Stimulated activated CD4-positive, alpha-beta T cell treated with anti-CD3 and anti-CD28 coated beads, Interleukin-2, amount 100 ng/mL, for 48 hours (primary cell): Measurements from ENCODE around the gene POU4F3.

Experiments
- DNase-seq, 2 donors: peaks; one replicate each; pipeline ENCODE4 v3.0.0-alpha.2; 2020

The POU4F3 gene

GRCh38 chr5:146340260-146341081 lies 1.8 kb downstream of the POU4F3 start:
- peak; percentile 23 to 37 for DNase-seq

DNA sequence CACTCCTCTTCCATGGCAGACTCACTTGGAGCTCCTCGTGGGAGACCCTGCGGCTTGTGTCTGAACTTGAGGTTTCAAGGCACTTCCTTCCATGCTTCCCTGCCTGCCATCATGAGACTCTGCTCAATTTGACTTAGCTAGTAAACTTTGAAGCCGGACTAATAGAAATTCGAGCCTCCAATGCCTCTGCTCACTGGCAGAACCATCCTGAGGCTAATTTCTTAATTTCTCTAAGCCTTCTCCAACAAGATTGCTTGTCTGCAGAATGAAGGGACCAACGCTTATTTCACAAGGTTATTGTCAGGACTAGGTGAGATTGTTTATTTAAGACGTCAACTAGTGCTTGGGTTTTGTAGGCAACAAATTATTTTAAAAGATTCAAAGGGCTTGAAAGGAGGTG lies 3.2 kb downstream of the POU4F3 start:
- DNase-seq: no peak

GRCh38 chr5:146342519-146342881 lies 3.9 kb downstream of the POU4F3 start:
- DNase-seq: no peak

DNA sequence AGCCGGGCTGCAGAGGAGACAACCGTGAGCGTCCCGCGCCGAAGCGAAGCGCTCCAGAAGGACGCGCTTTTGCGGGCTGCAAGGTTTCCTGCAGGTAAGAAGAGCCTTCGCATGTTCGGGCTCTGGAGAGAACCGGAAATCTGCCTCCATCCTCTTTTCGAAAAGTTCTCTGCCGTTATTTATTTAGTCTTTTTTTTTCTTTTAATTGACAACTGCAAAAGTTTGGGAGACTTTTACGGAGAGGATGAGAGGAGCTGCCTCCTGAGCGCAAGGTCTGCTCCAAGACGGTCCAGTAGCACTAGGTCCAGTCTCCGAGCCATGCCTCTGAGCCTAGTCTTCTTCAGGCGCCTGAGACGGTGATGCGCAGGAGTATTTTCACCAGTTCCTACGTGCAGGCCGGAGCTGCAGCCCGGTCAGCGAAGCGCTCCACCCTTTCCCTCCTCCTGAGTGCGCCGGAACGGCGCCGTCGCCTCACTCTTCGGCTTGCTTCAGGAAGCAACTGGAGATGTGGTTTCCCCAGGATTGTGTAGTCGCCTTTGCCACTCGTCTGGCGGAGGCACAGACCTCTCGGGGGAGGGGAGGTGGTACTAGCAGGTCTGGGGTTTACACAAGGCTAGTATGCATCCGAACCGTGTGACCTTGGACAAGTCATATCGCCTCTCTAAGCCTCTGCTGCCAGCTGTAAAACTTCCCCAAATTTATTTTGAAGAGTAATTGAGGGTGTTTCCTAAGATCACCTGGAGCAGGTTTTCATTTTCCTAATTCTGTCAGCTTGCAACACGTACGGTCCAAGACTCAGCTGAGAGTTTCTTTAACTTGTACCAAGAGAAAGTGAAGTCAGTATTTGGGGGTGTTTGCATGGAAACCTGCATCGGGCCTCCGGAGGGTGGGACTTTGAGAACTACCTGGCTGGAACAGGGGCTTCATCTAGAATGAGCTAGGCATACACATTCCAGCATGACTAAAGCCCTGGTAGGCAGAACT lies 4.5 kb downstream of the POU4F3 start:
- no peak for DNase-seq

DNA sequence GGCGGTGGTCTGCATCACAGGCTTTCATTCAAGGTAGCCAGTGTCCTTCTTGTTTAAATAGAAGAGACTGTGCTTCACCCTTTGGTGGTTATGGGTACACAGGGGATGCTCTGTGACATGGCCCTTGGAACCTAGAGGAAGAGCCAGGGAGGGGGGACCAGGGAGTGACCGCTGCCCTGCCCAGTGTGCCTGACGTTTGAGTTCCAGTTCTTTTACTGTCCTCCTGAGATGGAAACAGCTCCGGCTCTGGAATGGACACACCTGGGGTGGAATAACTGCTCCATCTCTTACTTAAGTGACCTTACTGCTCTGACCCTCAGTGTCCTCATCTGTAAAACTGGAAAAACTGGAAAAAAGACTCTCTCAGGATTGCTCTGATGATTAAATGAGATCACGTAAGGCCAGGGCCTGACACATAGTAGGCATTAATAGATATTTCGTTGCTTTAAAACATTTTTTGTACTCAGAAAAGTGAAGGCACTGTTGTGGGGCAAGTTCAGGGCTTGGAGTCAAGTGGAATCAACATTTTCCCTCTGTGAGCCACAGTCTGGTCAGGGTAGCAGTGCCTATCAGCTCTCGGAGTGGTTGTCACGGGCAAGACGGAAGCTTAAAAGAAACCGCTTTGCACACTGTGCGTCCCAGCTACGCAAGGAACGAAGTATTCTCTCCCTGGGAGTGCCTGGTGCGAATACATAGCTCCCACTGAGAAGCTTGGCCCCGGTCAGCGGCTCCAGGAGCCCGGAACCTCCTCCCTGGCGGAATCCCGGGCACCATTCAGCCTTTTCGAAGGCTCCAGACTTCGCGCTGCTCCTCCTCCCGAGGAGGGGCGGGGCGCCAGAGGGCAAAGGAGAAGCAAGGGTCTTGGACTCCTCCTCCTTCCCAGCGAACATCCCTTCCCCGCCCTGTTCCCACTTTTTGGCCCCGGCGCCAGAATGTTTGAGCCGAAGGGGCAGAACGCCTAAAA lies 5.8 kb downstream of the POU4F3 start:
- DNase-seq: no peak

GRCh38 chr5:146345240-146345577 lies 6.6 kb downstream of the POU4F3 start:
- no peak for DNase-seq

- no peak for DNase-seq
These were observed 7.1 kb downstream of the POU4F3 start for GRCh38 chr5:146345578-146346366.

- DNase-seq: no peak
These were observed 18.5 kb downstream of the POU4F3 start for GRCh38 chr5:146357126-146357525.

DNA sequence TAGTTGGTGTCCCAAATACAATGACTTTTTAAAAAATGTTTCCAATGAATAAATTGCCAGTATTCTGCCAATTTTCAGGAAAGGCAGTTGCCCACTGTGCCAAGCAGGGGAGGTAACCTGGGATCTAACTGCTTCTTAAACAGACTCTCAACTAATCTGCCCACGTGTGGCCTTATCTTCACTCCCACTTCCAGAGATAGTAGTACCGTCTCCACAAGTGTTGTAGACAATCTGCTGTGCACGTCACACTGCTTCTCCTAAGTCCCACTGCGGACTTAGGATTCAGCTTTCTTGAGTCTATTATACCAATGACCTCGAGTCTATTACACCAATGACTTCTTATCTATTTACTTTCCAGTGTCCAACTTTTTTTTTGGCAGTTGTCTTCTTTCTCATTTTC lies 21.2 kb downstream of the POU4F3 start:
- DNase-seq: no peak

GRCh38 chr5:146363161-146363874 lies 24.7 kb downstream of the POU4F3 start:
- DNase-seq: no peak

DNA sequence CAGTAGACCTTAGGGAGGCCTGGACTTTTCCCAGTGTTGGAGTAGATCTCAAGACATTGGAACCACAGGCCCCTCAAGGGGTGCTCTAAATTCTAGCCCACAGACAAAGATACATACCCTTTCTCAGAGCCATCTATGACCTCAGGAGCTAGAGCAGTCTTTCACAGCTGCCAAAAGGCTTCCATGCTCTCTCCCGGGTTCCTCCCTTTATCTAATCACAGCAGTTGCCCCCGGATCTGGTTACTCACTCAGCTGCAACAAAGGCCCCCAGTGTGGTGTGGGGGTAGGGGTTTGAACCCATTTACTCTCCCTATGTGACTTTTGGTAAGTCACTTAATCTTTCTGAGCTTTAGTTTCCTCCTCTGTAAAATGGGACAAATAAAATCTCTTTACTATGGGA lies 27.0 kb downstream of the POU4F3 start:
- no peak for DNase-seq

- DNase-seq: no peak
These were observed 28.3 kb downstream of the POU4F3 start for GRCh38 chr5:146366904-146367303.

DNA sequence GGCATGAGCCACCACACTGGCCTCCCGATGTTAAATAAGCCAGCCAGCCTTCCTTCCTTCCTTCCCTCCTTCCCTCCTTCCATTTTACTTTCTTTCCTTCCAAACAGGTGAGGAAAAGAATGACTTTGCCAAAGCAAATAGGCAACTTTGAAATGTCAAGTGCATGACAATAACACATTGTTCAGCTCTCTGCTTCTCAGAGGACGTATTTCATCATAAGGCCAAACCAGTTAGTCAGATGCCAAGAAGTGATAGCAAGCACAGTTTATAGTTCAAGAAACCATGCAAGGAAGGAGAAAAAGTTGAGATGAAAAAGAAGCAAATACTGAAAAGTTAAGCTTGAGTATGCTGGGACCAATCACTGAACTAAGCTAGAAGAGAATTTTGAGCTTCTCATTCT lies 29.5 kb downstream of the POU4F3 start:
- no peak for DNase-seq

DNA sequence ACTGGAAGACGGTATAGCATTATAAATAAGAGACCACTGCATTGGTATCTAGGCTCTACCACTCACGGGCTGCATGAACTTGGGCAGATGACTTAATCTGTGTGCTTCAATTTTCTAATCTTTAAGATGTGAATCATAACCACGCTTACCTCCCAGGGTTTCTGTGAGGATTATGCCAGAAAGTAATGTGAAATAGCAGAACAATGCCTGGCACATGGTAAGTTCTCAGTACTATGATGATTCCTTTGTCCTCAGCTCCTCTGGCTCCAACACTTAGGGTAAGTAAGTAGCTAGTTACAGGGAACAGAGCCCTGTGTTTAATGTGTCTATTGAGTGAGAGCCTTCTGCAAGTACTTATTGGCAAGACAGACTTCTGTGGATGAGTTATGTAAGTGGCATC lies 31.1 kb downstream of the POU4F3 start:
- DNase-seq: no peak

- DNase-seq: no peak
These were observed 38.2 kb downstream of the POU4F3 start for GRCh38 chr5:146376821-146377220.

DNA sequence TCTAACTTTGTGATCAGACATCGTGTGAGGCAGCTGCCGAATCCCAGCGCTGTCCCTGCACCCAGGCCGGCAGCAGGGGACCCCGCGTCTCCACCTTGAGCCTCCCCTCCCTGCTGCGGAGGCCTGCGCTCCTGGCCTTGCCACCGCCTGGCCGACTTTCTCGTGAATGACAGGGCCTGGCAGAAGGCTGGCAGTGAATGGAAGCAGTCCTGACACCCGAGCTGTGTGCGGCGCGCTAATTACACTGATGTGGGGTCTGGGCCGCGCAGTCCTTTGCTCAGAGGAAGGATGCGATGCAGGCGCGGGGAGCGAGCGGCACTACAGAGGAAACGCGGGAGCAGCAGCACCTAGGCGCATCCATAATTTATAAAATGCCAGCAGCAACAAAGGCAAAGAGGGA lies 40.3 kb downstream of the POU4F3 start:
- DNase-seq: no peak

GRCh38 chr5:146380714-146381113 lies 42.1 kb downstream of the POU4F3 start:
- DNase-seq: no peak

DNA sequence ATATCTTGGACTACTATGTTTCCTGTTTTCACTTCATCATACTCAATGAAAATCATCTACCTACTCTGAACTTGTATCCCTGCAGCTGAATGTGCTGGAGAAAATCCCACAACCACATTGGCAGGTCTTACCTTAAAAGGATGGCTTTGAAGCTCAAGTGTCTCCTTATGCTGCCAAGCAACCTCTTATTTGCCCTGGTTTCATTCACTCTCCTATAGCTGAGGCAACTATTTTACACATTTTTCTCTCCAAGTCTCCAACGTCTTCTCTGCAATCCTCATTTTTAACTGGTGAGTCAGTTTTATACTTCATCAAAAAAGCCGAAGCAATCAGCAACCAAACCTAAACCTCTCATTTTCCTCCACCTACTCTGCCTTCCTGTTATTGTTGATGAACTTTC lies 49.7 kb downstream of the POU4F3 start:
- DNase-seq: no peak

DNA sequence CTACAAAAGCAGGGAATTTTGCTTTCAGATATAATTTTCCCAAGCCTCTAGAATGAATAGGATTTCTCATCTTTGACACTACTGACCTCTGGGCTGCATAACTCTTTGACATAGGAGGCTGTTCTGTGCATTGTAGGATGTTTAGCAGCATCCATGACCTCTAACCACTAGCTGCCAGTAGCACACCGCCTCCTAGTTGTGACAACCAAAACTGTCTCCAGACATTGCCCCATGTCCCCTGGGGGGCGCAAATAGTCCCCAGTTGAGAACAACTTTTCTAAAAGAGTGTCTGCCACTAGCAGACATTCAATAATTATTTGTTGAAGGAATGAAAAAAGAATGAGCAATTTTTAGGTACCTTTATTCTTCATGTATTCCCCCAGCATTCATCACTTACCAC lies 51.8 kb downstream of the POU4F3 start:
- no peak for DNase-seq
